ENCODE measurements around the gene ALDH1A2.
A peak's percentile ranks its signal among the peaks of the same experiment; 100 is the strongest.
"Not testable (repeated sequence)": the region's sequence is repeated elsewhere in the genome, so short reads cannot be mapped to it uniquely, and the experiment has no call there.

ALDH1A2 gene

DNA sequence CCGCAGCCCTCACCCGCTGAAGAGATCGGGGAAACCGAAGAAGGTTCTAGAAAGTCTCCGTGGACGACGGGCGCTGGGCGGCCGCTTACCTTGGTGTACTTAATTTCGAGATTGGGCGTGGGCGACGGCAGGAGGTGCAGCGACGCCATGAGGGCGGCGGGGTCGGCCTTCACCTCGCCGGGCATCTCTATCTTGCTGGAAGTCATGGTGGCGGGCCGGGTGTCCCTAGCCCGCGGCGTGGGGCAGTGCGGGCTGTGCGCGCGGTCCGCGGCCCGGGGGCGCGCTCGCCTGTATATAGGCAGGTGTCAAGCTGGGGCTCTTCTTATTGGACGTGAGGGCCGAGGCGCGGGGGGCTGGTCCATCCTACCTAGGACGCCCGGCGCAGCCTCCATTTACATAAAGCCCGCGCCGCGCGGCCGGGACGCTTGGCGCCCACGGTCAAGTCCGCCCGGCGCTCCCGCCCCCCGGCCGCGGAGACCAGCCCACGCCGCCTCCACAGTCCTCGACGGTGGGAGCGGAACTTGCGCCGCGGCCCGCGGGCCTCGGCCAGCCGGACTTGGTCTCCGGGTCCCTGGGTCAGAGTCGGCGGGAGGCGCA, at the start of gene ALDH1A2:
Gene ALDH1A2 (minus strand): TSS at position 267 of the 597 bp plus-strand sequence. CDS start 61 bp downstream, at position 206.
- peak; percentile 44 for DNase-seq (ENCODE audit: low spot score)

DNA sequence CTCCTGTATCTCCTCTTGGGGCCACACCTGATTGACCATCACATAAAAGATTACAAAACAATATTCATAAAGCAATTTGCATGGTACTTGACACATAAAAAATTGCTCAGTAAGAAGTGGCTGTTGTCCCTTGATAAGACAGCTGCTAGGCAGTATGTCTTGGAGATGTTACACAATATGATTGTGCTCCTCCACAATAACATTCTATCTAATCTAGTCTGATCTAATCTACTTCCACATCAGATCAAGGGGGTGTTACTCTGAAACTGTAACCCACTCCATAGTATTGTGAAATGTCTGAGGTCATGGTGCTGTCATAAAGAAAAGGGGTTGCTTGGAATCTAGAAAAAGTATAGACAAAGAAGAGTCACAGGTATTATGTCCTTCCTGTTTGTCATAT, 49.3 kb upstream of the ALDH1A2 start:
- no peak for DNase-seq (ENCODE audit: low spot score)

DNA sequence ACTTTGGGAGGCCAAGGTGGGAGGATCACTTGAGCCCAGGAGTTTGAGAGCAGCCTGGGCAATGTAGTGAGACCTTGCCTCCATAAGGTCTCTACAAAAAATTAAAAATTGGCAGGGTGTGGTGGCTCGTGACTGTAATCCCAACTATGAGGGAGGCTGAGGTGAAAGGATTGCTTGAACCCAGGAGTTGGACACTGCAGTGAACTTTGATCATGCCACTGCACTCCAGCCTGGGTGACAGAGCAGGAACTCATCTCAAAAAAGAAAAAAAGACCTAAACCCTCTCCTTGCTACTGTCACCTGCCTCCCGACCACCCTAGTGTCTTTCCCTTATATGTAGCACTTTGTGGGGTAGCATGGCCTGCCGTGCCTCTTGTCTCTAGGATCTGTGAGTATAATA, 48.9 kb upstream of the ALDH1A2 start:
- no peak for DNase-seq (ENCODE audit: low spot score)

DNA sequence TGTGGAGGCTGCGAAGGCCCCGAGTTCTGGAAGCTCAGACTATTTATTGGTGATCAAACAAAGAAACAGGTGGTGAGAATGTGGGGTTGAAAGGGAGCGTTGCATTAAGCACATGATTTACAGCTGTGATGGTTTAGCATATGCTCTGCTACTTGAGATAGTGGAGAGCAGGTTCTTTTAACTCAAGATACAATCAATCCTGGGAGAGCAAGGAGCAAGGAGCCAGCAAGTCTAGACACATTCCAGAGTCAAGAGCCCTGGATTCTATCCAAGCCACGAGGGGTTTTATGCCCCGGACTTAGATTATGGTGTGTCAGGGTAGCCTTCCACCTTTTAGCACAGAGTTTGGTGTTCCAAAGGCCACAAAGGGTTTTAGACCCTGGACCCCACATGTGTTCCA, 47.8 kb upstream of the ALDH1A2 start:
- DNase-seq (ENCODE audit: low spot score) = not testable (repeated sequence)

DNA sequence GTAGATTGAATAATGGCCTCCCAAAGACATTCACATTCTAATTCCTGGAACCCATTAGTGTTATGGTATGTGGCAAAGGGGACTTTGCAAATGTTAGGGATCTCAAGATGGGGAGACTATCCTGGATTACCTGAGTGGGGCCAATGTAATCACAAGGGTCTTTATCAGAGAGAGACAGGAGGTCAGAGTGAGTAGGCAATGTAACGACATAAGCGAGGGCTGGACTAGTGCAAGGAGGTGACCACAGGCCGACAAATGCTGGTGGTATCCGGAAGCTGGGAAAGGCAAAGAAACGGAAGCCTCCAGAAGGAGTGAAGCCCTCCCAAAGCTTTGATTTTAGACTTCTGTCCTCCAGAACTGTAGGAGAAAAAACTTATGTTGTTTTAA, 46.2 kb upstream of the ALDH1A2 start:
- DNase-seq (ENCODE audit: low spot score) = no peak

DNA sequence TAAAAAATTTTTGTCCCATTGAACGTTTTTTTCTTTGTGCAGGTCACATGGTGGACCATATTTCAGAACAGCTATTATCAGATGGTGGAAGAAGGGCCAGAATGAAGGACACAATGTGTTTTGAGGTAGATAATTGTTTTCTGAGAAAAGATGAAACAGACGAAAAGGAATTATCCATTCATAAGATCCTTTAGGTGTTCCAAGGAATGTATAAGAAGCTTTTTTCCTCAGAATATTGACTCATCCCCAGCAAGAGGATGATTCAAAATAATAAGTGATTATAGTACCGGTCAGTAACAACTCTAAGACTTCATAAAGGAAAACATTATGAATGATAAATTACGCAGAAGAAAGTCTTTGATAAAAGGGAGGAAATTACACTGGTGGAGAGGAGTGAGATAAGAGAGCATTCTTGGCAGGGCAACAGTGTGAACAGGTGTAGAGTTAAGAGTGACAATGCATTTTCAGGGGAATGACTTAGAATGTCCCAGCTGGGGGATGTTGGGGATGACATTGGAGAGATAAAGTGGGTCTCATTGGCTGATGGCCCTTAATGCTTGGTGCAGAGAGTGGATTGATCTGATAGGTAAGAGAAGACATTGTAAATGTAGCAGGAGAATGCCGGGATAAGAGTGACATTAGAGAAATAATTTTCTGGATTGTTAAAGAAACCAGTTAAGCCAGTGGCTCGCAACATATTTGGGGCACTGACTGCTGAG, 45.6 kb upstream of the ALDH1A2 start:
- DNase-seq (ENCODE audit: low spot score) = no peak

DNA sequence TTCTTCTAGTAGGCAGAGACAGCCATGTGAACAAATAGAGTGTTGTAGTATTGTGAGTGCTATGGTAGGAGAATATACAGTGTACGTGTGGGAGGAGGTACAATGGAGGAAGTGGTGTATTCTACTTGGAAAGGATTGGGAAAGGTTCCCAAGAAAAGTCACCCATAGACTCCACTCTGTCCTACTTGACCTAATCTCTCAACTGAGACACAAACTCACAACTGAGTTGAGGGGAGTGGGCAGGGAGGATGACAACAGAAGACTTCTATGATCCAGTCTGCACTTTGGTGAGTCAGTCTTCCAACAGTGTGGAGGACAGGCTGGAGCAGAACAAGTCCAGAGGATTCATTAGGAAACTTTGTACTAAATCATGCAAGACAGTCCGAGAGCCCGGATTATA, 43.9 kb upstream of the ALDH1A2 start:
- no peak for DNase-seq (ENCODE audit: low spot score)

DNA sequence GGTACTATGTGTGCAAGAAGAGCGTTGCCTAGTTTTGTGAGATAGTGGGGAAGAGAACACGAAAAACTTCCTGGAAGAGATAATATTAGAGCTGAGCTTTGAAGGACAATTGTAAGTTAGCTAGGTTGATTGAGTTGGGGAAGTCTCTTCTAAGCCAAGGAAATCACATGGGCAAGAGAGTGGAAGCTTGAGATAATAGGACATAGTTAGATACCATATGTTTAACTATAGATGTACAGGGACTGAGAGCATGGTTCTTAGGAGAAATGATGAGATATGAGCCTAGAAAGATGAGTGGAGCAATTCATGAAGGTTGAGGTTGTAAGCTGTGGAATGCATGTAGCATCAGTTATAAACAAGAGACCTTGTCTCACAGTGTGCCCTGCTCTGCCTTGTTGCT, 42.6 kb upstream of the ALDH1A2 start:
- DNase-seq (ENCODE audit: low spot score) = no peak

DNA sequence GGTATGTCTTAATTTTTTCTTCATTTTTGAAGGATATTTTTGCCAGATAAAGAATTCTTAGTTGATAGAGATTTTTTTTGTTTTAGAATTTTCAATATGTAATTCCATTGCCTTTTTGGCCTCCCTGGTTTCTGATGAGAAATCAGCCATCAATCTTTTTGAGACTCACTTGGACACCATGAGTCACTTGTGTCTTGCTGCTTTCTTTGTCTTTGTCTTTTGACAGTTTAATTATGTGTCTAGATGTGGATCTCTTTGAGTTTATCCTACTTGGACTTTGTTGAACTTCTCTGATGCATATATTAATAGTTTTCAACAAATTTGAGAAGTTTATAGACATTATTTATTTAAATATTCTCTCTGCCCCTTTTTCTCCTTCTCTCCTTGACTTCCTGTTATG, 38.0 kb upstream of the ALDH1A2 start:
- DNase-seq (ENCODE audit: low spot score) = no peak

DNA sequence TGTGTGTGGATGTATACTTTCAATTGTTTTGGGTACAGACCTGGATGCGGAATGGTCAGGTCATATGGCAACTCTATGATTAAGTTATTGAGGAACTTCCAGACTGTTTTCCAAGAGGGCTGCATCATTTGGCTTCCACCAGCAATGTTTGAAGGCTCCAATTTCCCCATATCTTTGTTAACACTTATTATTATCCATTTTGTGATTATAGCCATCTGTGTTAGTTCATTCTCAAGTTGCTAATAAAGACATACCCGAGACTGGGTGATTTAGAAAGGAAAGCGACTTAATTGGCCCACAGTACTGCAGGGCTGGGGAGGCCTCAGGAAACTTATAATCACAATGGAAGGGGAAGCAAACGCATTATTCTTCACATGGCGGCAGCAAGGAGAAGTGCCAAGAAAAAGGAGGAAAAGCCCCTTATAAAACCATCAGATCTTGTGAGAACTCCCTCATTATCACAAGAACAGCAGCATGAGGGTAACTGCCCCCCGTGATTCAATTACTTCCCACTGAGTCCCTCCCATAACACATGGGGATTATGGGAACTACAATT, 31.1 kb upstream of the ALDH1A2 start:
- DNase-seq (ENCODE audit: low spot score) = no peak

DNA sequence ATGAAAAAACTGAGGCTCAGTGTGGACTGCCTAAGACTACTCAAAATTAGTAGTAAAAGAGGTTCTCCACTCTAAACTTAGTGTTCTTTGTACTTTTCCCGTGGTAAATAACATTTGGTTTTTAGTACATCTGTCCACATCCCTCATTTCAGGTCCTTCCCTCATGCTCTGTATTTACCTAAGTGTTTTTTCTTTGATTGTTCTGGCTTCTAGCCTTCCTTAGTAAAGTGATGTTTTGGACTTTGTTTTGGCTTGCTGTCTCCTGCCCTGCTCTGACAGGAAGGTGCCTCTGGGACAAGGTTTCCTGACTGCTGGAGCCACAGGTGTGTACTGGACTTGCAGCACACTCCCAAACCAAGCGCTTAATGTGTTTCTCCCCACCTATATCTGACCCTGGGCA, 29.9 kb upstream of the ALDH1A2 start:
- DNase-seq (ENCODE audit: low spot score) = no peak

DNA sequence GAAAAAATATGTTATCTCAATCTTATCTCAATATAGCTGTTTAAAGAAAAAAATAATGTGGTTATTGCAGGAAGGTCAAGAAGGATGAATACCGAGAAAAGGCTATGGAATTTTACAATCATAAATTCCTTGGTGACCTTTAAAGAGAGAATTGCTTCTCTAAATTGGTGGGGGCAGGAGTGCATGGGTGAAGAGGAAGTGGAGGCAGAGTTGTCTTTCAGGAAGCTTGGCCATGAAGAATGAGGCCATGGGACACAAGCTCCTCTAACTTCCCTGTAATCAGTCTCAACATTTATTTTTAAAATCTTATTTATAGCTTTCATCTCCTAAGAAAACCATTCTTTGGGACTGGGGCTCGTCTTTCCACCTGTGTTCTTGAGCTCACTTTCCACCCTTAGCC, 22.4 kb upstream of the ALDH1A2 start:
- DNase-seq (ENCODE audit: low spot score) = no peak

DNA sequence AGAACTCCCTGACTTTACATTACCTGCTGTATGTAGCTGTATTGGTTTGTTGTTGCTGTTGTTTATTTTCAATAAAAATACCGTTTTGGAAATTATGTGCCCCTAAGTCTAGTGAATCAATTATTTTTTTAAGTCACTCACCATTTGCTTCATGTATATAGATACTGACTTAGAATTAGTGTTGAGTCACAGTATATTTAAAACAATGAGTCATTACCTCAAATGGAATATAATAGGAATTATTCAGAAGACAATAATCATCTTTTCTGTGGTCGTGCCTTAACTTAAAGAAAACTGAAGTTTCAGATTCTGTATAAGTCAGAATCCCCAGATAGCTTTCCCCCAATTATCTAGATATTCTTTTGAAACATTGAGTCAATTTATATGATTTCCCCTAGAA, 21.0 kb upstream of the ALDH1A2 start:
- DNase-seq (ENCODE audit: low spot score) = no peak

DNA sequence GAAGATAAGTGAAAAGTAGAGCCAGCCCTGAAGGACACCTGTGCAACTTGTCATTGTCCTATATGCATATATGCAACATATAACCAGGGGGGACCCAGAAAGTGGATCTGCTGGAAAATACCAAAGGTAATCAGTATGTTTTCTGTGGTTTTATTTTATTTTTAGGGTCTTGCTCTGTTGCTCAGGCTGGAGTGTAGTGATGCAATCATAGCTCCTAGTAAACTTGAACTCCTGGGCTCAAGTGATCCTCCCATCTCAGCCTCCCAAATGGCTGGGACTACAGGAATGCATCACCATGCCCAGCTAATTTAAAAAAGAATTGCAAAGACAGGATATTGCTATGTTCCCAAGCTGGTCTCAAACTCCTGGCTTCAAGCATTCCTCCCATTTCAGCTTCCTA, 18.0 kb upstream of the ALDH1A2 start:
- no peak for DNase-seq (ENCODE audit: low spot score)

DNA sequence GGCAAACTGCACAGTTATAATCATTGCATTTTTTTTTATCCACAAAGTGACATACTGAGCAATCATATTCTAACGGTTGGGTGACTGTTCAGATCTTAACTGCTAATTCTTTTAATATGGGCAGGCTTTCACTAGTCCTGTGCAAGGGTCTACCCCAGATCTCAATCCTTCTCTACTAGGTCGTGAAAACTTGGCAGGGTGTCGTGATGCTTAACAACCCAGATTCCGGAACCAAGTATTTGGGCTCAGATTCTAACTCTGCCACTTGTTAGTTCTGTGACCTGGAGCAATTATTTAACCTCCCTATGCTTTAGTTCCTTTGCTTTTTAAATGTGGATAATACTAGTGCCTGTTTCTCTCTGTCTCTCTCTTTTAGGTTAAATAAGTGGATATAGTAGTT, 16.4 kb upstream of the ALDH1A2 start:
- DNase-seq (ENCODE audit: low spot score) = no peak

DNA sequence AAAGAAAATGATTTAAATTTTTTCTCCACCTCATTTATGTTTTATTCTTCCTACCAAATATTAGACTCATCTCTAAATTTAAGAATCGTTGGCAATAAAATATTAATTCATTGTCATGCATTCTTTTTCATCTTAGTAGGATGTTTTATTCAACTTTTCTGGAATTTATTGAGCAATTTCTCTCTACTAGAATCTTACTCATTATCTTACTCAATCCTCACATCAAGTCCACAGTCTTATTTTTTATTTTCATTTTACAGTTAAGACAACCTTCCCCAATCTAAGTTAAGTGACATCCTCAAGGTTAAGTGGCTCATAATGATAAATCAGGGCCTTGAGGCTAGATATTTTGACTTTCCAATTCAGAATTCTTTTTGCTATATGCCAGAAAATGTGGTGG, 15.9 kb upstream of the ALDH1A2 start:
- DNase-seq (ENCODE audit: low spot score) = no peak

DNA sequence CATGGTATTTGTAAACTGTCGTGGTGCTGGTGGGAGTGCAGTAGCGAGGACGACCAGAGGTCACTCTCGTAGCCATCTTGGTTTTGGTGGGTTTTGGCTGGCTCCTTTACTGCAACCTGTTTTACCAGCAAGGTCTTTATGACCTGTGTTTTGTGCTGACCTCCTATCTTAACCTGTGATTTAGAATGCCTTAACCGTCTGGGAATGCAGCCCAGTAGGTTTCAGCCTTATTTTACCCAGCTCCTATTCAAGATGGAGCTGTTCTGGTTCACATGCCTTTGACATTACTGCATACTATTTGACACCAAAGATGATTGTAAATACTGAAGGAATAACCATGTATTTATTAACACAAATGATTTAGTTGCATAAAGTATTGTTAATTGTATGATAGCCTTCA, 15.4 kb upstream of the ALDH1A2 start:
- not testable (repeated sequence) for DNase-seq (ENCODE audit: low spot score)

DNA sequence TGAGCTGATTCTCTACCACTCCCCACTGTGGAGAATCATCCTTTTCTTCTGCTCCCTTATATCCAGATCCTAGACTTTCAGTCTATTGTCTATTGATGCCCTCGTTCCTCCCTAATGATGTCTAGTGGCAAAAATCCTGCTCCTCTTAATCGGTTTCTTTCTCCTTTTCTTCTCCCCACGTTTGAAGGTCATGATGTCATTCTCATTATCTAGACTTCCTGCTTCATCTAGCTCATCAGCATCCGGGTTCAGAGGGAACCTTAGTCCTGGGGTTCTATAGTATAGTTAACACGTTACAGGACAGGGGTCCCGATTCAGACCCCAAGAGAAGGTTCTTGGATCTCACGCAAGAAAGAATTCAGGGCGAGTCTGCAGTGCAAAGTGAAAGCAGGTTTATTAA, 14.9 kb upstream of the ALDH1A2 start:
- DNase-seq (ENCODE audit: low spot score) = no peak

DNA sequence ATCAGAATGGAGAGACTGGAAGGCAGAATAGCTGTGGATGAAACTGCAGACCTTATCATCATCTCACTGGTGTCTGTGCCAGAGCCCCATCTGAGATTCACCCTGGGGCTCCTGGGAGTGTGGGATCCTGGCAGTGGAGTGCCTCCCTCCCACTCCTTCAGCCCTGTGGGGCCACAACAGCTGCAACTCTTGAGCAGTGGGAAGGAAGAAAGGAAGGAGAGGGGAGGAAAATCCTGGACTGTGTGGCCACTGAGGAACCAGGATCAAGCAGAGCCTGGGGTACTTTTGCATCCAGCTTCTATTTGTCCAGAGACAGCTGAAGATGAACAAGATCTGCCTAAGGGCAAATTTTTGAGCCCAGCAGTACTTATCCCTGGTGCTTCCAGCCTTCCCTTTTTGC, 13.1 kb upstream of the ALDH1A2 start:
- DNase-seq (ENCODE audit: low spot score) = no peak

DNA sequence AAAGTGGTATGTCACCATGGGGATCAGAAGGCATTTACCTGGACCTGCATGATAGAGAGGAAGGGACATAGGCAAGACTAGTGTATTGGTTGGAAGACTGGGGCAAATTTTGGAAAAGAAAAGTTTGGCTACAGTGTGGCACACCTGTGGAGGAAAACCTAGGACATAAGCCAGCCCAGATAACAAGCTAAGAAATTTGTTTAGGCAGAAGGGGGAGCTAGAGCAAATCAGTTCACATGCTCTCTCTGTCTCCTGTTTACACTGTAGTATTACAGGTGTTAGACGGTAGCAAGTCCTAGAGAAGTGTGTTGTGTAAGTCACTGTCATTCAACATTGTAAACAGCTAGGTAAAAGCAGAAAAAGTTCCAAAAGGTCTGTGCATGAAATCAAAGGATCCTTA, 11.9 kb upstream of the ALDH1A2 start:
- DNase-seq (ENCODE audit: low spot score) = no peak

DNA sequence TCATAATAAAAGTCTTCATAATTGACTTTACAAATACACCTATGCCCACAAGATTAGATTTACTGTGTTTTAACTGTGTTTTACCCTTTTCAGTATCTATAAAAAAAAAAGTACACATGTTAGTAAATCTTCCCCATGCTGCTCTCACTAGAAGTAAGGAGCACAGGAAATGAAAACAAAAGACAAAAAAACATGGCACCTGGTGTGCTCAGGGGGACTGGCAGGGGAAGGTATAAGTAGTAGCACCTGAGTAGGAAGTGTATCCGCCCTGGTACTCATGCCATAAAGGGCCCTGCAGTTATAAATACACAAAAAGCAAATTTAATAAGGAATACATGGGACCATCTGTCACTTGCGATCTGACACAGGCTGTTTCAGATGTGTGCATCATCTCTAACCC, 8.9 kb upstream of the ALDH1A2 start:
- DNase-seq (ENCODE audit: low spot score) = no peak

DNA sequence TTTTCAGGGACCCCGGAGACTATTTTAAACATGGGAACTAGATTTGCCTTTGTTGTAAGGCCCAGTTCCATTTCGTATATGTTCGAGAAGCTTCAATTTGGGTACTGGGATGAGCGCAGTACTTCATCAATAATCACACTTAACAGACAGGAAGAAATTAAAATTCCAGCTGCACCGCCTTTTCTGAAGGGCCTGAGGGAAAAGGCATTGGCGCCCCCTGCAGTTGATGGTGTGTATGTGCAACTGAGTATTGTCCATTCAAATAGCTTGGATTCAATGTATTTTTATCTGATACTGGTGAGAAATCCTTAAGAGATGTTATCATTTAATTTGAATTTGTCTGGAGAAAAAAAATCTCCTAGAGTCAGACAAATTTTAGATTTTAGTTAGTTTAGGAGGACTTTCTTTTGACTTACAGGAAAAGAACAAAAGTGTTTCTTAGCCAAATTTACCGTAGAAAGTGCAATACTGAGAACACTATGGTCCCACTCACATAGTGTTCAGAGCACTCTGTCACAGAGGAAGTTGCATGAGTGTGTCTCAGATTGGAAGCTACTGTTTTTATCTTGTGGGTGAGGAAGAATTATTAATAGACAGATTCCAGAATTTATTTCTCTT, 5.4 kb upstream of the ALDH1A2 start:
- peak; percentile 48 for DNase-seq (ENCODE audit: low spot score)

DNA sequence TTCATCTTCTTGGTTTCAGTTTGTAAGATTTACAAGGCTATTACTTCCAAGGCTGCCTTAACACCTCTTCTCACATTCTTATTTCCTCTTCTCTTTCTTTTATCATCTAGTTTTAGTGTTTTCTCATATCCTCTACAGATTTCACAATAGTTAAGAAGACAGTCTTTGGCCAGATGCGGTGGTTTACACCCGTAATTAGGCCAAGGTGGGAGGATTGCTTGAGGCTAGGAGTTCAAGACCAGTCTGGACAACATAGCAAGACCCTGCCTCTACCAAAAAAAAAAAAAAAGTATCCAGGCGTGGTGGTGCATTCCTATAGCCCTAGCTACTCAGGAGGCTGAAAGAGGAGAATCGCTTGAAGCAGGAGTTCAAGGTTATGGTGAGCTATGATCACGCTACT, 3.5 kb upstream of the ALDH1A2 start:
- DNase-seq (ENCODE audit: low spot score) = no peak
